LNCAP (cell line): ENCODE results near the gene NRP1.

ENCODE experiments used
- CTCF ChIP-seq: fragments of 450-650 bp; IDR thresholded peaks from 2 replicates; pipeline ENCODE4 v1.5.1; 2017; ENCODE audit warnings: mild to moderate bottlenecking

Gene NRP1

GRCh38 chr10:33273295-33274002, 61.0 kb downstream of the NRP1 start:
- no peak for TF ChIP-seq CTCF

GRCh38 chr10:33272635-33273034, 61.8 kb downstream of the NRP1 start:
- no peak for TF ChIP-seq CTCF

DNA sequence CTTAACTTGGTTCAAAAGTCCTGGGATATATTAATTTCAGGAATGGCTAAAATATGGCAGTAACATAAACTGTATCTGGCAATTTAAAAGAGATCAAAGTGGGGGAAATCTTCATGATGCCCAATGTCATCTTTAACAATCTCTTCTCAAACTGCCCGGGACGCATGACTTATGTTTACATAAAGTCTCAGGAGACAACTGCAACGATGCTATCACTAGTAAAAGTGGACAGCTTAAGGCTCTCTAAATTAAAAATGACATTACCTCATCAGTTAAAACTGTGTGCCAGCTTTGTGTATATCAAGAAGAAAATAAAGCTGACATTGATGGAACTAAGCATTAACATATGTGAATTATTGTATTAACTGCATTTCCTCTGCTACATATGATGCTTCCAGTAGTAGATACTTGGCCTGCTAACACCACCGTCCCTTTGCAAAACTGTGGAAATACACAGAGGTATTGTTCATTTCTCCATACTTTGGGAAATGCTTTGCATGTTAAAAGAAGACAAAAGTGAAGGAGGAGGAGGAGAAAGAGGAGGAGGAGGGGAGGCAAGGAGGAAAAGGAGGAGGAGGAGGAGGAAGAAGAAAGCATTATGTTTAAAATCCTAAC, 62.4 kb downstream of the NRP1 start:
- TF ChIP-seq CTCF: no peak

GRCh38 chr10:33270971-33271370, 63.5 kb downstream of the NRP1 start:
- TF ChIP-seq CTCF: no peak

DNA sequence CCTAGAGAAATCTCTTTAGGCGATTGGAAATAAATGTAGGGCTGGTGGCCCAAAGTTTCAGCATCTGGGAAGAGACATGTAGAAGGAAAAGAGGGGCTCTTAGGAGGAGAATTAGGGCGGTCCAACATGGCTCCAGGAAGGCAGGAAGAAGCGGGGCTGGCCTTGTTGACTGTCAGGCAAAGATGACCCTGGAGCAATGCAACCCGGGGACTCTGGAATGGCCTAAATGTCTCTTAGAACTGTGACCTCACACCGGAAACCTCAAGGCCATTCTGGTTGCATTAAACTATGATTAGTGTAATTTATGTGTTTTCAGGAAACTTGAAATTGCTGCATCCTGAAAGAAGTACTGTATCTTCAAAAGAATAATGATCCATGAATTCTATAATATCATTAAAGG, 66.8 kb downstream of the NRP1 start:
- no peak for TF ChIP-seq CTCF

DNA sequence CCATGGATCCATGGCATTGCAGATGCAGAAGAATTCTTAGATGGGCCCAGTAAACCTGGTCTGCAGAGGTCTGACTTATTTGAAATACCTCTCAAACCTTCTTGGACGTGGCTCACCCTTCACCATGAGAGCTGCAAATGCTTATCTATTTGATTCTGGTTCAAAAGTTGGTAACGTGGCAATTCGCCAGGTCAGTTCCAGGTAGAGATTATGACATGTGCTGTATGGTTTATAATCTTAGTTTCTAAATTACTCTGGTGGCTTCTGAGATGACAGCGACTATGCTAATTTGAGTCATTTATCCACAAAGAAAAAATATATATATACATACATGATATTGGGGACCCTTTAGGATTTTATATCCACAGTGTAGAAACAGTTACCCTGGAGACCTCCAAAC, 68.8 kb downstream of the NRP1 start:
- no peak for TF ChIP-seq CTCF

GRCh38 chr10:33263453-33263852, 71.0 kb downstream of the NRP1 start:
- TF ChIP-seq CTCF: no peak

DNA sequence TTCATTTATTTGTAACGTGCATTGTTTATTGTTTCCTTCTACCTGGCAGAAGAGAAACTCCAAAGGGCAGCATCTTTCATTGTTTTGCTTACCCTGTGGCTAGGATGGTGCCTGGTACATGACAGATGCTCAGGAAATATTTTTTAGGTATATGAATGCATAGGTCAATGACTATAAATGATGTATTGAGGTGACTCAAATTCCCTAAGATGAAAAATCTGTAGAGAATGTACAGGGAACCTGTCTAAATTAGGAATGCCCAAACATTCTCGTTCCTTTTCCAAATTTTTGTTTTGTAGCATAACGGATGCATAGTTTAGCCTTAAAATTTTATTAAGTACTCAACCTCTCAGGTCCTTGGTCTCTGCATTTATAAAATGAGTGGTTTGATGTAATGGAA, 71.6 kb downstream of the NRP1 start:
- TF ChIP-seq CTCF: no peak
